Measurements from ENCODE around the gene KIF26B.

Gene KIF26B

DNA sequence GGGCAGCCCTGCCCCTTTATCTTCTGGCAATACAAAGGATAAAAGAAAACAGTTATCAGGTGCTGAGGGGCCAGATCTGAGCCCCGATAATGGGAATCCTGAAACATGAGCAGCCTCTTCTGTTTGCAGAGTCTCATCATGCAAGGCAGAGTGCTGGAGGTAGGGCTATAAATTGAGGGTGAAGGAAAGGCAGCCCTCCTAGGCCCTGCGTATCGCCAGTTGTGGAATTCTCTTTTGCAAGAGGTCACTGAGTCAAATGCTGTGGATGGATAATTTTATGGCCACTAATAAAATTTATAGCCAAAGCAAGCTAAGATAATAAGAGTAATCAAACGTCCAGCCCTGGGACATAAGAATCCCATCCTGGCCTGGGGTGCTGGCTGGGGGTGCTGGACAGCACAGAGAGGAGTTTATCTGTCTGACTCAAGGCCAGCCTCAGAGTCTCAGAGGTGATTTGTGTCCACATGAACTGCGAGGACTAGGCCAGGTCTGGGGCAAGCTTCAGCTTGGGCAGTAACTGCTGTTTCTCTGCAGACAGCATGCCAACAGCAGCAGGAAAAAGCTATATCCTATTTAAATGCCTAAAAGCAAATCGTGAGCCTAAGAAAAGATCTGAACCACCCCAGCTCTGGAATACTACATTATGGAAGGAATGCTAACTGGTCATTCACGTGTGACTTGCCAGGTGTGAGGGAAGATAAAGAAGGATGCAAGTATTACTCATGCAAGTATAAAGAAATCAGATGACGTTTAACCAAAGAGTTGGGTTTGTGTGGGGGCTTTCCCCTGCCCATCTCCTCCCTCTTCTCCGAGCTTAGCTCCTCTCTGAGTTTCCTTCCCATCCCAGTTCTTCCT lies 254.8 kb downstream of the KIF26B start:
- Histone ChIP-seq H3K27me3 (no peaks in the 10 kb centered on the region), H3K9me3 (no peaks in the 10 kb centered on the region), H3K4me1 (peaks cover 28% of the 10 kb centered on the region), H3K4me3 (ENCODE audit: low read depth, low read length) (no peak overlapping the region), H3K36me3 (peaks cover 3% of the 10 kb centered on the region)
- DNase-seq = no peak
- TF ChIP-seq, protein P1, sequence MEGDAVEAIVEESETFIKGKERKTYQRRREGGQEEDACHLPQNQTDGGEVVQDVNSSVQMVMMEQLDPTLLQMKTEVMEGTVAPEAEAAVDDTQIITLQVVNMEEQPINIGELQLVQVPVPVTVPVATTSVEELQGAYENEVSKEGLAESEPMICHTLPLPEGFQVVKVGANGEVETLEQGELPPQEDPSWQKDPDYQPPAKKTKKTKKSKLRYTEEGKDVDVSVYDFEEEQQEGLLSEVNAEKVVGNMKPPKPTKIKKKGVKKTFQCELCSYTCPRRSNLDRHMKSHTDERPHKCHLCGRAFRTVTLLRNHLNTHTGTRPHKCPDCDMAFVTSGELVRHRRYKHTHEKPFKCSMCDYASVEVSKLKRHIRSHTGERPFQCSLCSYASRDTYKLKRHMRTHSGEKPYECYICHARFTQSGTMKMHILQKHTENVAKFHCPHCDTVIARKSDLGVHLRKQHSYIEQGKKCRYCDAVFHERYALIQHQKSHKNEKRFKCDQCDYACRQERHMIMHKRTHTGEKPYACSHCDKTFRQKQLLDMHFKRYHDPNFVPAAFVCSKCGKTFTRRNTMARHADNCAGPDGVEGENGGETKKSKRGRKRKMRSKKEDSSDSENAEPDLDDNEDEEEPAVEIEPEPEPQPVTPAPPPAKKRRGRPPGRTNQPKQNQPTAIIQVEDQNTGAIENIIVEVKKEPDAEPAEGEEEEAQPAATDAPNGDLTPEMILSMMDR (IDR thresholded peaks at IDR 0.05; ENCODE audit: low read depth, low read length) = no peak

DNA sequence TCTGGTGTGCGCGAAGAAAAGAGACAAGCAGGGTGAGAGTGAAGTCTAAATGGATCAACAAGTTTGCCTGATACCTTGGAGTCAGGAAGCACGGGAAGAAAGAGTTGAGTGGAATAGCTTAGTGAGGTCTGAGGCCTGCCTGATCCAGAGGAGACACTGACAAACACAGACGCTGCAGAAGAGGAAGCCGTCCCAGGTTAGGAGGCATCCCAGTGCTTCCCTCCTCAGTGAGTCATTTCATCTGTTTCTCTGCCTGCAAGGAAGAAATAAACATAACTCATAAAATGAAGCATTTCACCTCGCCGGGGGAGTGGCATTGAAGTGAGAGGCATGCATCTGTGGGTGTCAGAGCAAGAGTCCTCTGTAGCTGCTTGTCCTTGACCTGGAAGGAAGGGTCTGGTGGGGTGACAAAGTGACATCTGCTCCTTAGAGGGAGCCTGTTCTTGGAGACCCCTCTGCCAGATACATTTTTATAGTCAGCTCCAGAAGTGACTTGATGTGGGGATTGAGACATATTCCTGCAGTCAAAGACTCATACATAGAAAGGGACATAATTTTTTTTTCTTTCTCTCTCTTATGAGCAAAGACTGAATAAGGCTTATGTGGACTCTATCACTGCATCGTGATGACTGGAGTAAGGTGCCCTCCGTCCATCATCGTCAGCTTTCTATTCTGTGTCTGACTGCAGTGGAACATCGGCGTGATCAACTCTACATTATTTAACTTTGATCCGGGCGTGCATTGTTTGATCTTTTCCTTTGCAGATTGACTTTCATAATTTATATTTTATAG lies 256.7 kb downstream of the KIF26B start:
- TF ChIP-seq, protein P1 (IDR thresholded peaks at IDR 0.05; ENCODE audit: low read depth, low read length) = no peak
- H3K4me3 ChIP-seq (ENCODE audit: low read depth, low read length) = no peak overlapping the region
- peaks cover 11% of the 10 kb centered on the region for H3K4me1 ChIP-seq
- no peaks in the 10 kb centered on the region for H3K9me3 ChIP-seq
- no peaks in the 10 kb centered on the region for H3K27me3 ChIP-seq
- peaks cover 3% of the 10 kb centered on the region for H3K36me3 ChIP-seq
- no peak for DNase-seq

DNA sequence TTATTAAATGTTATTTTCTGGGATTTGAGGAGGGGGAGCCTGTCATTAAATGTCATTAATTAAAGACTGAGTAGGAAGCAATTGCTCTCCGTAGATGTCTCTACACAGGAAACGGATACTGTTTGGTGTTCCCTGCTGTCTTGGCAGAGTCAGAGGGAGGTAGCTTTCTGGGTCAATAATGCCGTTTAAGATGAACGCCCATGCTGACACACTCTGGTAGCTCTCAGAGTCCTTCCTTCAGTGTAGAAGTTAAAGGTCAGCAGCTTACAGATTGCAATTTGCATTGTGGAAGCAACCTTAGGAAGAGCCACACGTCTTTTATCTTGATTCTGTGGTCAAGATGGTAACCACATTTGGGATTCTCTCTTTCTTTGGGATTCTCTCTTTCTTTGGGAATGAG lies 257.5 kb downstream of the KIF26B start:
- Histone ChIP-seq H3K36me3 (peaks cover 3% of the 10 kb centered on the region), H3K9me3 (no peaks in the 10 kb centered on the region), H3K27me3 (no peaks in the 10 kb centered on the region), H3K4me3 (ENCODE audit: low read depth, low read length) (no peak overlapping the region), H3K4me1 (peaks cover 4% of the 10 kb centered on the region)
- TF ChIP-seq, protein P1 (IDR thresholded peaks at IDR 0.05; ENCODE audit: low read depth, low read length) = no peak
- no peak for DNase-seq

DNA sequence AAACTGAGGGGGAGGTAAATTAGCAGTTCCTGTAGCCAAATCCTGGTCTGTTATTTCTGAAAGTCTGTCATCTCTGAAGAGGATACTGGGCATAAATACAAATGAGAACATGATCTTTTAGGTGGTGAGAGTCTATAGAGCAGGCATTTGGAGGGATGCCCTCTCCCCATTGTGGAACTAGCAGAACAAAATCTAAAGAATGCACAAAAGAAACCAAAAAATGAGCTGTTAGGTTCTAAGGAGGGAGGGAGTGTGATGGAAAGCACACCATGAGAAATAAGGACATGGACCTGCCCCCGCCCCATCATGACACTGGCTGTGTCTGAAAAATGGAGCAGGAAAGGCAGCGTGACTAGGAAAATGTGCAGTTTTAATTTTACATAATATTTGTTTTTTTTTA lies 262.0 kb downstream of the KIF26B start:
- H3K27me3 ChIP-seq = no peaks in the 10 kb centered on the region
- H3K9me3 ChIP-seq = no peaks in the 10 kb centered on the region
- H3K36me3 ChIP-seq = peaks cover 10% of the 10 kb centered on the region
- H3K4me1 ChIP-seq = no peaks in the 10 kb centered on the region; the same call in 1 of the 2 replicates
- TF ChIP-seq, protein P1 (IDR thresholded peaks at IDR 0.05; ENCODE audit: low read depth, low read length) = no peak
- no peak for DNase-seq
- no peak overlapping the region for H3K4me3 ChIP-seq (ENCODE audit: low read depth, low read length)

DNA sequence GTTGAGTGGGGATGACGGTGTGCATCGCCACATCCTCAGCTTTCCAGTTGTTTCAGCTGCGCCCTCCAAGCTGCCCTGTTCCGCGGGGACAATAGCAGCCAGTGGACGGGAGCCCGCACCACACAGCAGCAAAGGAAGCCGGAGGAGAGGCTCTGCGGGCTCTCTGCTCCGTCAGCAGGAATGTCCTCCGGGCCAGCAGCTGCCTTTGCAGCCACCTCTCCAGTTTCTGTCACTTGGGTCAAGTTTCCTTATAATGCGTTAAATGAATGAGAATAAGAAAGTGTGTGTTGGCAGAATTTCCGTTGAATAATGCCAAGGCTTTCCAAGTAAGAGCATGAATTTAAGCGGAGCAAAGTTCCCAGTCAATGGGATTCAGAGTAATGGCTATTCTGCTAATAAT lies 263.3 kb downstream of the KIF26B start:
- DNase-seq = no peak
- Histone ChIP-seq H3K9me3 (no peaks in the 10 kb centered on the region), H3K27me3 (no peaks in the 10 kb centered on the region), H3K36me3 (peaks cover 20% of the 10 kb centered on the region), H3K4me1 (no peaks in the 10 kb centered on the region), H3K4me3 (ENCODE audit: low read depth, low read length) (no peak overlapping the region)
- TF ChIP-seq, protein P1 (IDR thresholded peaks at IDR 0.05; ENCODE audit: low read depth, low read length) = no peak
